Lung (tissue), 12 donors: ENCODE measurements around the gene DNAJB6. TPM values are rescaled to one million over a fixed set of nuclear protein-coding genes. Genes with fewer than 3 reads are reported as not detected.
A peak's percentile ranks its signal among the peaks of the same experiment; 100 is the strongest.

Experiments used
- ATAC-seq: fragments of 200-7000 bp; cut with Tn5 transposase; one replicate; pipeline ENCODE4 v1.9.1; 2020; ENCODE audit warnings: moderate number of reproducible peaks; ENCODE audit not compliant: insufficient read depth, low FRiP score
- DNase-seq, 3 donors: peaks; one replicate each; pipeline ENCODE4 v3.0.0-alpha.2; 2013 to 2017
- H3K27ac ChIP-seq, 2 donors: one replicate each; pipeline ENCODE4 v1.5.1; 2013; ENCODE audit warnings: mild to moderate bottlenecking in 2 of 2, moderate library complexity in 2 of 2, control low read depth in 1 of 2, inconsistent platforms in 1 of 2, low read depth in 1 of 2, low read length in 1 of 2
- H3K27me3 ChIP-seq, 3 donors: one replicate each; pipeline ENCODE4 v1.5.1; 2013; ENCODE audit warnings: low read length in 2 of 3; ENCODE audit not compliant: control insufficient read depth in 3 of 3, insufficient read depth in 3 of 3
- H3K36me3 ChIP-seq, 4 donors: one replicate each; pipeline ENCODE4 v1.5.1; 2013; ENCODE audit warnings: low read length in 4 of 4, mild to moderate bottlenecking in 1 of 4, moderate library complexity in 1 of 4; ENCODE audit not compliant: control insufficient read depth in 4 of 4, insufficient read depth in 4 of 4
- H3K4me1 ChIP-seq, 5 donors: one replicate each; pipeline ENCODE4 v1.5.1; 2013; ENCODE audit warnings: low read length in 5 of 5, mild to moderate bottlenecking in 2 of 5, moderate library complexity in 1 of 5; ENCODE audit not compliant: control insufficient read depth in 5 of 5, insufficient read depth in 5 of 5
- H3K4me3 ChIP-seq: one replicate; pipeline ENCODE4 v1.5.1; 2013; ENCODE audit warnings: mild to moderate bottlenecking, control low read depth, moderate library complexity
- H3K9ac ChIP-seq, 2 donors: one replicate each; pipeline ENCODE4 v1.5.1; 2013; ENCODE audit warnings: low read length in 2 of 2, control low read depth in 1 of 2; ENCODE audit not compliant: insufficient read depth in 1 of 2
- H3K9me3 ChIP-seq, 4 donors: one replicate each; pipeline ENCODE4 v1.5.1; 2013; ENCODE audit warnings: low read length in 3 of 4, mild to moderate bottlenecking in 1 of 4, moderate library complexity in 1 of 4; ENCODE audit not compliant: control insufficient read depth in 4 of 4, insufficient read depth in 3 of 4
- WGBS, 2 donors: extraction: QIAGEN DNeasy Blood & Tissue Kit; methylation state at CpG; one replicate each; pipeline ENCODE4 v1.1.7; 2013; 5-methylcytosine and 5-hydroxymethylcytosine counted together
- polyA plus RNA-seq, 2 donors: library from polyadenylated mRNA; stranded (reverse); fragments of 200-250 nt; gene quantifications; one replicate each; pipeline ENCODE4 v1.2.1, GENCODE V29; 2013
- total RNA-seq, 2 donors: library from RNA; depleted of rRNA in 1 of 2; stranded (reverse); fragments of >200 nt in 1 of 2; gene quantifications; one replicate each; pipeline ENCODE4 v1.2.1, GENCODE V29; 2014 to 2021
- TF ChIP-seq, protein P1 (sequence below): IDR thresholded peaks from 2 replicates; pipeline ENCODE4 v1.5.1; 2012; ENCODE audit warnings: mild to moderate bottlenecking; ENCODE audit errors: control extremely low read depth, extremely low read depth
- donor health status: control.
- donor health status: control.
- donor health status: Bipolar disorder and iron deficiency.
- donor health status: healthy.
- donor health status: DM: yes; HTN: yes; CAD: no.

The DNAJB6 gene
- total and polyA plus RNA-seq, 4 donors = 58.1 to 117 (median 83.0) TPM

- H3K36me3 ChIP-seq = peaks cover 0 to 28% (median 1%) of the 10 kb centered on the region in 4 donors
- DNase-seq = no peak
- no peaks in the 10 kb centered on the region for H3K27me3 ChIP-seq
- H3K4me1 ChIP-seq = peaks cover 0 to 4% (median 0%) of the 10 kb centered on the region in 5 donors
- H3K27ac ChIP-seq = no peak overlapping the region
- H3K4me3 ChIP-seq = no peak overlapping the region
- no peak for ATAC-seq
- WGBS, 2 donors = 57 to 83% methylated on average over 12 of the region's 12 CpGs
- TF ChIP-seq, protein P1, sequence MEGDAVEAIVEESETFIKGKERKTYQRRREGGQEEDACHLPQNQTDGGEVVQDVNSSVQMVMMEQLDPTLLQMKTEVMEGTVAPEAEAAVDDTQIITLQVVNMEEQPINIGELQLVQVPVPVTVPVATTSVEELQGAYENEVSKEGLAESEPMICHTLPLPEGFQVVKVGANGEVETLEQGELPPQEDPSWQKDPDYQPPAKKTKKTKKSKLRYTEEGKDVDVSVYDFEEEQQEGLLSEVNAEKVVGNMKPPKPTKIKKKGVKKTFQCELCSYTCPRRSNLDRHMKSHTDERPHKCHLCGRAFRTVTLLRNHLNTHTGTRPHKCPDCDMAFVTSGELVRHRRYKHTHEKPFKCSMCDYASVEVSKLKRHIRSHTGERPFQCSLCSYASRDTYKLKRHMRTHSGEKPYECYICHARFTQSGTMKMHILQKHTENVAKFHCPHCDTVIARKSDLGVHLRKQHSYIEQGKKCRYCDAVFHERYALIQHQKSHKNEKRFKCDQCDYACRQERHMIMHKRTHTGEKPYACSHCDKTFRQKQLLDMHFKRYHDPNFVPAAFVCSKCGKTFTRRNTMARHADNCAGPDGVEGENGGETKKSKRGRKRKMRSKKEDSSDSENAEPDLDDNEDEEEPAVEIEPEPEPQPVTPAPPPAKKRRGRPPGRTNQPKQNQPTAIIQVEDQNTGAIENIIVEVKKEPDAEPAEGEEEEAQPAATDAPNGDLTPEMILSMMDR = no peak
- H3K9me3 ChIP-seq = peaks cover 0 to 2% (median 0%) of the 10 kb centered on the region in 4 donors
- no peak overlapping the region for H3K9ac ChIP-seq
Observed at GRCh38 chr7:157403646-157404401, 67.0 kb downstream of the DNAJB6 start.

GRCh38 chr7:157404845-157405481, 68.2 kb downstream of the DNAJB6 start:
- H3K27me3 ChIP-seq = no peaks in the 10 kb centered on the region
- peaks cover 0 to 35% (median 3%) of the 10 kb centered on the region in 4 donors for H3K36me3 ChIP-seq
- ATAC-seq (no peak), DNase-seq (no peak)
- TF ChIP-seq, protein P1 = no peak
- H3K27ac ChIP-seq = peak overlapping the region in 1 of 2 donors; percentile 63
- H3K4me1 ChIP-seq = no peaks in the 10 kb centered on the region
- 47 to 61% methylated on average over 15 of the region's 15 CpGs for WGBS, 2 donors
- H3K4me3 ChIP-seq = no peak overlapping the region
- H3K9ac ChIP-seq = no peak overlapping the region
- H3K9me3 ChIP-seq = peaks cover 0 to 2% (median 0%) of the 10 kb centered on the region in 4 donors

- Histone ChIP-seq H3K4me3 (no peak overlapping the region), H3K9me3 (peaks cover 0 to 2% (median 0%) of the 10 kb centered on the region in 4 donors), H3K27me3 (no peaks in the 10 kb centered on the region), H3K27ac (peak overlapping the region in 1 of 2 donors; percentile 63), H3K9ac (no peak overlapping the region), H3K36me3 (peaks cover 0 to 35% (median 5%) of the 10 kb centered on the region in 4 donors), H3K4me1 (no peaks in the 10 kb centered on the region)
- 92 to 93% methylated on average over 13 of the region's 13 CpGs for WGBS, 2 donors
- ATAC-seq (no peak), DNase-seq (no peak)
- TF ChIP-seq, protein P1 = no peak
Observed at GRCh38 chr7:157405501-157405900, 68.7 kb downstream of the DNAJB6 start.
